GM18508 (cell line): ENCODE data around the gene CBR3.

ENCODE experiments used
- ATAC-seq: cut with Tn5 transposase; IDR thresholded peaks from one replicate; pipeline ENCODE4 v1.9.1; 2021; ENCODE audit warnings: moderate number of reproducible peaks; ENCODE audit not compliant: insufficient read depth, unreplicated experiment

CBR3 gene

GRCh38 chr21:36149788-36150711 is 15.2 kb downstream of the CBR3 start:
- ATAC-seq, result peak; percentile 45

- ATAC-seq, result no peak
Measured at GRCh38 chr21:36155603-36156338, 20.9 kb downstream of the CBR3 start.

GRCh38 chr21:36156339-36156814 is 21.5 kb downstream of the CBR3 start:
- ATAC-seq, result peak; percentile 75

- ATAC-seq, result peak; percentile 8
Measured at GRCh38 chr21:36156815-36157670, 22.2 kb downstream of the CBR3 start, which contains the start of gene DOP1B. Gene DOP1B (plus strand): TSS chr21:36156824. CDS start chr21:36164734, 7,910 bp downstream.

- ATAC-seq, result no peak
Measured at GRCh38 chr21:36159356-36159921, 24.6 kb downstream of the CBR3 start.

GRCh38 chr21:36160850-36161178 is 25.9 kb downstream of the CBR3 start:
- ATAC-seq, result no peak

GRCh38 chr21:36162631-36163030 is 27.8 kb downstream of the CBR3 start:
- ATAC-seq, result no peak

GRCh38 chr21:36163750-36164741 is 29.2 kb downstream of the CBR3 start:
- ATAC-seq, result no peak

- ATAC-seq, result no peak
Measured at GRCh38 chr21:36165356-36165755, 30.5 kb downstream of the CBR3 start.

- no peak for ATAC-seq
Measured at GRCh38 chr21:36166705-36167104, 31.8 kb downstream of the CBR3 start.

- no peak for ATAC-seq
Measured at GRCh38 chr21:36167541-36167940, 32.7 kb downstream of the CBR3 start.

GRCh38 chr21:36169470-36170128 is 34.7 kb downstream of the CBR3 start:
- no peak for ATAC-seq

GRCh38 chr21:36170823-36171222 is 35.9 kb downstream of the CBR3 start:
- ATAC-seq, result no peak

GRCh38 chr21:36171336-36171735 is 36.5 kb downstream of the CBR3 start:
- ATAC-seq, result no peak

- no peak for ATAC-seq
Measured at GRCh38 chr21:36171741-36172331, 37.0 kb downstream of the CBR3 start.

- no peak for ATAC-seq
Measured at GRCh38 chr21:36174780-36175179, 39.9 kb downstream of the CBR3 start.

- no peak for ATAC-seq
Measured at GRCh38 chr21:36175771-36176565, 41.1 kb downstream of the CBR3 start.
